ENCODE results near the gene BIN1.

Gene BIN1

GRCh38 chr2:127025359-127026166, 81.4 kb downstream of the BIN1 start:
- DNase-seq = peak in 55 of 56 donors; percentile 43 to 95 (median 84)

GRCh38 chr2:127024769-127025358, 82.1 kb downstream of the BIN1 start:
- peak in 34 of 56 donors; percentile 26 to 78 (median 58) for DNase-seq

GRCh38 chr2:127023504-127023903, 83.5 kb downstream of the BIN1 start:
- DNase-seq = no peak

GRCh38 chr2:127022817-127023216, 84.1 kb downstream of the BIN1 start:
- no peak for DNase-seq

- DNase-seq = no peak
Observed at GRCh38 chr2:127020536-127020935, 86.4 kb downstream of the BIN1 start.

- no peak for DNase-seq
Observed at GRCh38 chr2:127017548-127017947, 89.4 kb downstream of the BIN1 start.

GRCh38 chr2:127016329-127016728, 90.6 kb downstream of the BIN1 start:
- no peak for DNase-seq

- DNase-seq = no peak
Observed at GRCh38 chr2:127015106-127015910, 91.6 kb downstream of the BIN1 start.

GRCh38 chr2:127014630-127015029, 92.3 kb downstream of the BIN1 start:
- peak in 1 of 56 donors; percentile 1 for DNase-seq

GRCh38 chr2:127014224-127014623, 92.7 kb downstream of the BIN1 start:
- no peak for DNase-seq

GRCh38 chr2:127012868-127013267, 94.1 kb downstream of the BIN1 start:
- DNase-seq = no peak

- no peak for DNase-seq
Observed at GRCh38 chr2:127012215-127012614, 94.7 kb downstream of the BIN1 start.

GRCh38 chr2:127011796-127012195, 95.2 kb downstream of the BIN1 start:
- DNase-seq = no peak

- DNase-seq = no peak
Observed at GRCh38 chr2:127011231-127011661, 95.7 kb downstream of the BIN1 start.

- DNase-seq = no peak
Observed at GRCh38 chr2:127008265-127009015, 98.5 kb downstream of the BIN1 start.

GRCh38 chr2:127007652-127008051, 99.3 kb downstream of the BIN1 start:
- DNase-seq = no peak

- DNase-seq = no peak
Observed at GRCh38 chr2:127006962-127007361, 100.0 kb downstream of the BIN1 start.

- DNase-seq = no peak
Observed at GRCh38 chr2:127004893-127005600, 101.9 kb downstream of the BIN1 start.

GRCh38 chr2:127003070-127003800, 103.7 kb downstream of the BIN1 start:
- peak in 14 of 56 donors; percentile 2 to 32 (median 14) for DNase-seq

- DNase-seq = no peak
Observed at GRCh38 chr2:127001751-127002150, 105.2 kb downstream of the BIN1 start.

All from nucleus accumbens (tissue), 56 donors.